Keratinocyte (primary cell): Measurements from ENCODE around the gene ADARB2. TPM values are rescaled to one million over a fixed set of nuclear protein-coding genes. Genes with fewer than 3 reads are reported as not detected.

ENCODE experiments used
- DNase-seq: peaks from one replicate; pipeline ENCODE4 v3.0.0-alpha.2; 2011; ENCODE audit warnings: low read depth, missing footprints, low spot score
- FAIRE-seq: peaks from 2 replicates; lab custom pipeline; 2011; peaks lifted over from hg19 to GRCh38; lab: Jason Lieb, UNC
- H2AFZ ChIP-seq: 2 replicates; pipeline ENCODE4 v1.6.0; 2012; ENCODE audit warnings: low read length, control low read depth, inconsistent platforms; ENCODE audit not compliant: control insufficient read depth
- H3K27ac ChIP-seq: 2 replicates; pipeline ENCODE4 v1.5.1; 2011; ENCODE audit warnings: low read length; ENCODE audit not compliant: control insufficient read depth, insufficient read depth
- H3K27me3 ChIP-seq: 3 replicates; pipeline ENCODE4 v1.6.0; 2011; ENCODE audit warnings: low read length; ENCODE audit not compliant: control insufficient read depth, insufficient read depth; ENCODE audit errors: extremely low read depth
- H3K36me3 ChIP-seq, 2 experiments: 2 replicates in 1 of 2; 3 replicates in 1 of 2; pipeline ENCODE4 v1.5.1; 2011; ENCODE audit warnings: low read length in 2 of 2, mild to moderate bottlenecking in 1 of 2; ENCODE audit not compliant: control insufficient read depth in 2 of 2, insufficient read depth in 2 of 2; ENCODE audit errors: extremely low read depth in 1 of 2
- H3K4me1 ChIP-seq: 3 replicates; pipeline ENCODE4 v1.5.1; 2011; ENCODE audit warnings: low read length; ENCODE audit not compliant: control insufficient read depth, insufficient read depth; ENCODE audit errors: extremely low read depth
- H3K4me2 ChIP-seq: 3 replicates; pipeline ENCODE4 v1.6.0; 2011; ENCODE audit warnings: low read depth, low read length; ENCODE audit not compliant: control insufficient read depth, insufficient read depth; ENCODE audit errors: extremely low read depth
- H3K4me3 ChIP-seq, 3 experiments: fragments of 200-600 bp in 1 of 3; sonication (generic) in 1 of 3; 2 replicates in 2 of 3; 3 replicates in 1 of 3; pipeline ENCODE4 v1.5.1; 2011 to 2016; ENCODE audit warnings: low read length in 3 of 3, mild to moderate bottlenecking in 3 of 3, control low read depth in 2 of 3, inconsistent platforms in 1 of 3, low read depth in 1 of 3, mixed read lengths in 1 of 3, mixed run types in 1 of 3, moderate library complexity in 1 of 3; ENCODE audit not compliant: control insufficient read depth in 2 of 3, insufficient read depth in 2 of 3; ENCODE audit errors: extremely low read depth in 1 of 3
- H3K79me2 ChIP-seq: 2 replicates; pipeline ENCODE4 v1.6.0; 2012; ENCODE audit warnings: low read length; ENCODE audit not compliant: control insufficient read depth, insufficient read depth
- H3K9ac ChIP-seq: 3 replicates; pipeline ENCODE4 v1.6.0; 2011; ENCODE audit warnings: low read length; ENCODE audit not compliant: control insufficient read depth, insufficient read depth; ENCODE audit errors: extremely low read depth
- H3K9me1 ChIP-seq: 3 replicates; pipeline ENCODE4 v1.6.0; 2011; ENCODE audit warnings: low read length; ENCODE audit not compliant: control insufficient read depth, insufficient read depth; ENCODE audit errors: extremely low read depth
- H3K9me3 ChIP-seq: 2 replicates; pipeline ENCODE4 v1.5.1; 2012; ENCODE audit warnings: low read depth, low read length; ENCODE audit not compliant: control insufficient read depth
- H4K20me1 ChIP-seq: 3 replicates; pipeline ENCODE4 v1.6.0; 2011; ENCODE audit warnings: low read length; ENCODE audit not compliant: control insufficient read depth, insufficient read depth; ENCODE audit errors: extremely low read depth
- EZH2 ChIP-seq: IDR thresholded peaks from one replicate; pipeline ENCODE4 v1.6.1; 2012; ENCODE audit warnings: inconsistent platforms, mild to moderate bottlenecking, low read length, moderate library complexity
- dilution Hi-C: fragments of 300-500 bp; cut with MboI; formaldehyde crosslinking; loops from one replicate; pipeline ENCODE4 v1.7.0; 2020; ENCODE audit warnings: low sequenced_read_pairs; ENCODE audit not compliant: extremely low pct_ligation_motif_present
- polyA plus RNA-seq, 5 experiments: library from polyadenylated mRNA; depleted of rRNA in 3 of 5; stranded (reverse) in 3 of 5; stranded (forward) in 1 of 5; unstranded in 1 of 5; fragments of >200 nt; gene quantifications; 1 replicate in 1 of 5; 2 replicates in 3 of 5; 3 replicates in 1 of 5; pipeline versions ENCODE4 v1.2.1 to v1.2.3, GENCODE V29; 2011 to 2012; ENCODE audit warnings: missing spikeins in 2 of 5, low read depth in 1 of 5, low replicate concordance in 1 of 5
- TF ChIP-seq, protein P1 (sequence below), 3 experiments: IDR thresholded peaks in 1 of 3; conservative IDR thresholded peaks in 1 of 3; optimal IDR thresholded peaks in 1 of 3; 2 replicates in 2 of 3; 3 replicates in 1 of 3; pipeline versions ENCODE3 to v1.5.1; 2011; ENCODE audit warnings: low read length in 3 of 3, mild to moderate bottlenecking in 3 of 3, moderate library complexity in 2 of 3, control low read depth in 1 of 3, inconsistent platforms in 1 of 3; ENCODE audit not compliant: insufficient read depth in 2 of 3; ENCODE audit errors: extremely low read depth in 1 of 3

The ADARB2 gene
- polyA plus RNA-seq, 1 donor (not counting 4 experiments of a cell fraction or from before 2014, with no cell fraction given): not detected

GRCh38 chr10:1465993-1466764 lies 271.1 kb downstream of the ADARB2 start:
- Histone ChIP-seq H3K27ac (no peak overlapping the region), H3K4me2 (peak overlapping the region; percentile 16), H3K4me1 (no peaks in the 10 kb centered on the region), H2AFZ (no peak overlapping the region), H3K36me3 (no peaks in the 10 kb centered on the region), H3K9me3 (peaks cover 6% of the 10 kb centered on the region), H3K79me2 (no peaks in the 10 kb centered on the region), H4K20me1 (no peaks in the 10 kb centered on the region), H3K9ac (no peak overlapping the region), H3K4me3 (peak overlapping the region in 1 of 3 experiments; percentile 14), H3K27me3 (no peaks in the 10 kb centered on the region), H3K9me1 (no peaks in the 10 kb centered on the region)
- FAIRE-seq (no peak), DNase-seq (no peak)
- dilution Hi-C loops: no loop called here
- TF ChIP-seq EZH2: no peak
- TF ChIP-seq, protein P1, sequence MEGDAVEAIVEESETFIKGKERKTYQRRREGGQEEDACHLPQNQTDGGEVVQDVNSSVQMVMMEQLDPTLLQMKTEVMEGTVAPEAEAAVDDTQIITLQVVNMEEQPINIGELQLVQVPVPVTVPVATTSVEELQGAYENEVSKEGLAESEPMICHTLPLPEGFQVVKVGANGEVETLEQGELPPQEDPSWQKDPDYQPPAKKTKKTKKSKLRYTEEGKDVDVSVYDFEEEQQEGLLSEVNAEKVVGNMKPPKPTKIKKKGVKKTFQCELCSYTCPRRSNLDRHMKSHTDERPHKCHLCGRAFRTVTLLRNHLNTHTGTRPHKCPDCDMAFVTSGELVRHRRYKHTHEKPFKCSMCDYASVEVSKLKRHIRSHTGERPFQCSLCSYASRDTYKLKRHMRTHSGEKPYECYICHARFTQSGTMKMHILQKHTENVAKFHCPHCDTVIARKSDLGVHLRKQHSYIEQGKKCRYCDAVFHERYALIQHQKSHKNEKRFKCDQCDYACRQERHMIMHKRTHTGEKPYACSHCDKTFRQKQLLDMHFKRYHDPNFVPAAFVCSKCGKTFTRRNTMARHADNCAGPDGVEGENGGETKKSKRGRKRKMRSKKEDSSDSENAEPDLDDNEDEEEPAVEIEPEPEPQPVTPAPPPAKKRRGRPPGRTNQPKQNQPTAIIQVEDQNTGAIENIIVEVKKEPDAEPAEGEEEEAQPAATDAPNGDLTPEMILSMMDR (optimal IDR thresholded peaks at IDR 0.05 in 1 of 3, IDR thresholded peaks at IDR 0.05 in 1 of 3, conservative IDR thresholded peaks at IDR 0.05 in 1 of 3; ENCODE audit: extremely low read depth in 1 of 3, insufficient read depth in 2 of 3, low read length in 3 of 3): no peak

DNA sequence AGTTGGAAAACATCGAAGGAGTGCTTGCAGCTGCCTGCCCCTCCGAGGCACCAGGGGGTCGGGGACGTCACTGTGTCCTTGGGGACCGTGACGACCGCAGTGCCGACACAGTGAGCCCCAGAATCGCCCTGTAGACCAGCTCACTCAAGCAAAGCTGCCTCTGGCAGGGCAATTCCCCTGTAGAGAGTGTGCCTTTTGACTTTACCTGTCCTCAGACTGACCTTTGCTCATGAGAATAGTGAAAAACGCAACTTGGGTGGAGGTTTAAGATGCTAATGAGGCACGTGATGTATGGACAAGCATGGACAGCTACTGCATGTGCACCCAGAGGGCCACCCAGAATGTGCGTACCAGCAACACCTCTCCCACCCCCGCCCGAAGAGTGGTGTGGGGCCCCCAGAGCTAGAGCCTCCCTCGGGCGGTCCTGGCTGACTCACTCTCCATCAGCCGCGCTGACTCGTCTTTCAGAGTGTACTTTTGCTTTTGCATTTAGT lies 271.9 kb downstream of the ADARB2 start:
- Histone ChIP-seq H3K4me3 (no peak overlapping the region), H3K4me1 (no peaks in the 10 kb centered on the region), H4K20me1 (no peaks in the 10 kb centered on the region), H3K27me3 (no peaks in the 10 kb centered on the region), H3K9me1 (no peaks in the 10 kb centered on the region), H3K4me2 (peak overlapping the region; percentile 33), H3K9ac (no peak overlapping the region), H2AFZ (no peak overlapping the region), H3K9me3 (peaks cover 6% of the 10 kb centered on the region), H3K36me3 (no peaks in the 10 kb centered on the region), H3K79me2 (no peaks in the 10 kb centered on the region), H3K27ac (no peak overlapping the region)
- TF ChIP-seq, protein P1 (optimal IDR thresholded peaks at IDR 0.05 in 1 of 3, IDR thresholded peaks at IDR 0.05 in 1 of 3, conservative IDR thresholded peaks at IDR 0.05 in 1 of 3; ENCODE audit: extremely low read depth in 1 of 3, insufficient read depth in 2 of 3, low read length in 3 of 3): no peak
- no peak for TF ChIP-seq EZH2
- dilution Hi-C loops: no loop called here
- no peak for FAIRE-seq
- DNase-seq: no peak
